ENCODE data around the gene NT5DC3. TPM values are rescaled to one million over a fixed set of nuclear protein-coding genes. Genes with fewer than 3 reads are reported as not detected.

The NT5DC3 gene
- total and polyA plus RNA-seq, 9 of the 15 experiments (the other 6 are each of a cell fraction or from before 2014, with no cell fraction given), result 6.3 to 33.5 (median 24.5) TPM

- no peak for TF ChIP-seq ZNF277 (CRISPR knock-in tag; IDR thresholded peaks at IDR 0.05; ENCODE audit: borderline replicate concordance)
- TF ChIP-seq DEAF1 (CRISPR knock-in tag; IDR thresholded peaks at IDR 0.05), result no peak
- no peak for TF ChIP-seq TOE1 (IDR thresholded peaks at IDR 0.05; ENCODE audit: borderline replicate concordance)
- no peak for TF ChIP-seq TOE1 (CRISPR knock-in tag; IDR thresholded peaks at IDR 0.05; ENCODE audit: borderline replicate concordance, low read depth)
These were observed 34.6 kb upstream of the NT5DC3 start (continued) for GRCh38 chr12:103875666-103876065.

- Histone ChIP-seq H3K9me3 (replicated peaks; ENCODE audit: control insufficient read depth, insufficient read depth, low read depth, low read length) (no peaks in the 10 kb centered on the region), H3K79me2 (ENCODE audit: control insufficient read depth, insufficient read depth, low read length) (no peaks in the 10 kb centered on the region), H2AFZ (ENCODE audit: low read depth, low read length) (no peak overlapping the region), H3K9ac (ENCODE audit: insufficient read depth in 1 of 2, low read depth in 2 of 2, low read length in 2 of 2) (no peak overlapping the region), H3K4me1 (replicated peaks in 1 of 2; ENCODE audit: control insufficient read depth in 2 of 2, insufficient read depth in 2 of 2, low read length in 2 of 2) (no peaks in the 10 kb centered on the region), H3K4me2 (ENCODE audit: insufficient read depth, low read length) (no peak overlapping the region), H3K4me3 (no peak overlapping the region), H3K9me1 (ENCODE audit: control insufficient read depth, insufficient read depth, low read length) (no peaks in the 10 kb centered on the region), H3K27me3 (ENCODE audit: control insufficient read depth in 2 of 2, insufficient read depth in 2 of 2, low read length in 2 of 2) (peaks cover 14 to 27% of the 10 kb centered on the region in 2 experiments; a peak in 4 of 5 replicates), H4K20me1 (replicated peaks; ENCODE audit: control insufficient read depth, insufficient read depth, low read length) (no peaks in the 10 kb centered on the region), H3K36me3 (ENCODE audit: control insufficient read depth, insufficient read depth, low read length) (no peaks in the 10 kb centered on the region), H3K27ac (ENCODE audit: extremely low read depth, low read depth, low read length) (no peak overlapping the region)
- no TSS peak for BruUV-seq (replicated peaks)
- no peak for DNase-seq (ENCODE audit: extremely low read depth in 1 of 4, low spot score in 3 of 4)
- POLR2A ChIA-PET, result interaction anchor here (1.1 kb wide), 1 partner anchor 96 kb away, joined by 4 read pairs; no protein-coding TSS in a partner anchor
- in situ Hi-C loops (cut with MboI) (no loop called here), intact Hi-C loops (cut with micrococcal nuclease) (loop anchor here (10.0 kb wide), 1 partner anchor 283 kb away; the partner anchor contains the start of gene STAB2)
- no peak for ATAC-seq
- no peak for FAIRE-seq
- CTCF ChIA-PET (ENCODE audit: low intra/inter-chr PET ratio), result interaction anchor here (3.9 kb wide), 1 partner anchor 97 kb away, joined by 33 read pairs; no protein-coding TSS in a partner anchor
- TF ChIP-seq NFXL1 (CRISPR knock-in tag; IDR thresholded peaks at IDR 0.05), result no peak
- TF ChIP-seq ATF2 (CRISPR knock-in tag; IDR thresholded peaks at IDR 0.05), result no peak
- TF ChIP-seq THAP12 (CRISPR knock-in tag; IDR thresholded peaks at IDR 0.05), result no peak
- TF ChIP-seq ZBTB26 (CRISPR knock-in tag; IDR thresholded peaks at IDR 0.05), result no peak
- no peak for TF ChIP-seq HNRNPH1 (optimal IDR thresholded peaks at IDR 0.05; ENCODE audit: low read depth, low read length)
These were observed 27.2 kb upstream of the NT5DC3 start for GRCh38 chr12:103868215-103868614.
